HepG2 (cell line): Measurements from ENCODE around the gene H3-3A. TPM values are rescaled to one million over a fixed set of nuclear protein-coding genes. Genes with fewer than 3 reads are reported as not detected.

ENCODE experiments used
- CBX5 ChIP-seq: sonication (generic); formaldehyde crosslinking; IDR thresholded peaks from 2 replicates; pipeline ENCODE4 v1.4.0; 2020; ENCODE audit warnings: missing genetic modification reagents, borderline replicate concordance
- GATA4 ChIP-seq: sonication (generic); IDR thresholded peaks from 2 replicates; pipeline ENCODE4 v1.6.1; 2016; ENCODE audit warnings: antibody characterized with exemption, low read depth, borderline replicate concordance
- GATAD1 ChIP-seq: IDR thresholded peaks from 2 replicates; pipeline ENCODE4 v1.6.1; 2016; ENCODE audit warnings: missing genetic modification reagents, missing compliant biosample characterization
- HNF1B ChIP-seq: sonication (generic); formaldehyde crosslinking; IDR thresholded peaks from 2 replicates; pipeline ENCODE4 v1.5.1; 2020; ENCODE audit warnings: mild to moderate bottlenecking, moderate library complexity, missing genetic modification reagents
- HOXD1 ChIP-seq: sonication (generic); formaldehyde crosslinking; IDR thresholded peaks from 2 replicates; pipeline ENCODE4 v1.5.0; 2020; ENCODE audit warnings: missing genetic modification reagents
- KLF12 ChIP-seq: sonication (generic); formaldehyde crosslinking; IDR thresholded peaks from 2 replicates; pipeline ENCODE4 v1.4.0; 2020; ENCODE audit warnings: missing genetic modification reagents, borderline replicate concordance
- NFYC ChIP-seq: IDR thresholded peaks from 2 replicates; pipeline ENCODE4 v1.6.1; 2016; ENCODE audit warnings: missing genetic modification reagents, missing compliant biosample characterization
- POLR2AphosphoS5 ChIP-seq: IDR thresholded peaks from 2 replicates; pipeline ENCODE4 v1.6.1; 2012; ENCODE audit warnings: low read depth, low read length
- RNF219 ChIP-seq: sonication (generic); formaldehyde crosslinking; IDR thresholded peaks from 2 replicates; pipeline ENCODE4 v1.5.0; 2020; ENCODE audit warnings: mild to moderate bottlenecking, missing genetic modification reagents
- RORA ChIP-seq: sonication (generic); formaldehyde crosslinking; IDR thresholded peaks from 2 replicates; pipeline ENCODE4 v1.5.0; 2020; ENCODE audit warnings: mild to moderate bottlenecking, missing genetic modification reagents, moderate library complexity
- SIN3B ChIP-seq: fragments of 150-350 bp; IDR thresholded peaks from 2 replicates; pipeline ENCODE4 v1.6.1; 2014; ENCODE audit warnings: low read length
- SMARCC2 ChIP-seq: fragments of 450-650 bp; IDR thresholded peaks from 2 replicates; pipeline ENCODE4 v1.6.1; 2017; ENCODE audit warnings: antibody characterized with exemption, mild to moderate bottlenecking
- SOX13 ChIP-seq, 3 experiments: fragments of 450-650 bp in 1 of 3; sonication (generic) in 1 of 3; formaldehyde crosslinking in 1 of 3; IDR thresholded peaks in 2 of 3; conservative IDR thresholded peaks in 1 of 3; 2 replicates each; pipeline versions ENCODE4 v1.5.0 to v1.6.1; 2016 to 2020; ENCODE audit warnings: antibody characterized with exemption in 1 of 3, mild to moderate bottlenecking in 1 of 3, missing compliant biosample characterization in 1 of 3, missing genetic modification reagents in 1 of 3, moderate library complexity in 1 of 3
- SRF ChIP-seq: IDR thresholded peaks from 2 replicates; pipeline ENCODE4 v1.6.1; 2011; ENCODE audit warnings: mild to moderate bottlenecking, low read depth, low read length, moderate library complexity
- SRSF4 ChIP-seq: fragments of 200-400 bp; formaldehyde crosslinking; IDR thresholded peaks from one replicate; pipeline ENCODE4 v1.6.1; 2018; ENCODE audit warnings: mild to moderate bottlenecking, low read depth, low read length, moderate library complexity; ENCODE audit not compliant: poor library complexity, severe bottlenecking
- TRIM24 ChIP-seq: sonication (generic); formaldehyde crosslinking; IDR thresholded peaks from 2 replicates; pipeline ENCODE4 v1.8.0; 2022; ENCODE audit warnings: mild to moderate bottlenecking, missing genetic modification reagents
- ZBTB20 ChIP-seq: sonication (generic); formaldehyde crosslinking; IDR thresholded peaks from 2 replicates; pipeline ENCODE4 v1.8.1; 2023; ENCODE audit warnings: missing genetic modification reagents, low read depth, mild to moderate bottlenecking, borderline replicate concordance
- ZNF232 ChIP-seq: sonication (generic); formaldehyde crosslinking; IDR thresholded peaks from 2 replicates; pipeline ENCODE4 v1.4.0; 2020; ENCODE audit warnings: missing genetic modification reagents, borderline replicate concordance
- ZNF263 ChIP-seq: sonication (generic); formaldehyde crosslinking; IDR thresholded peaks from 2 replicates; pipeline ENCODE4 v1.4.0; 2020; ENCODE audit warnings: missing genetic modification reagents
- ZNF543 ChIP-seq: sonication (generic); formaldehyde crosslinking; IDR thresholded peaks from 2 replicates; pipeline ENCODE4 v1.4.0; 2020; ENCODE audit warnings: mild to moderate bottlenecking, missing genetic modification reagents
- ZNF660 ChIP-seq: sonication (generic); formaldehyde crosslinking; IDR thresholded peaks from 2 replicates; pipeline ENCODE4 v1.5.1; 2020; ENCODE audit warnings: mild to moderate bottlenecking, low read depth, missing genetic modification reagents, borderline replicate concordance
- ZNF720 ChIP-seq: sonication (generic); formaldehyde crosslinking; IDR thresholded peaks from 2 replicates; pipeline ENCODE4 v1.4.0; 2020; ENCODE audit warnings: missing genetic modification reagents
- ZNF780A ChIP-seq: sonication (generic); formaldehyde crosslinking; IDR thresholded peaks from 2 replicates; pipeline ENCODE4 v1.8.0; 2022; ENCODE audit warnings: mild to moderate bottlenecking, missing genetic modification reagents, moderate library complexity
- polyA plus RNA-seq, 8 experiments: library from polyadenylated mRNA; depleted of rRNA in 3 of 8; stranded (reverse) in 7 of 8; unstranded in 1 of 8; fragments of >200 nt; fragmentation: Illumina TruSeq in 4 of 8; extraction: Trizol in 4 of 8; gene quantifications; 2 replicates each; pipeline versions ENCODE4 v1.2.1 to v1.2.3, GENCODE V29; 2011 to 2016; ENCODE audit warnings: low read depth in 4 of 8, missing spikeins in 1 of 8, mixed read lengths in 1 of 8; ENCODE audit not compliant: insufficient read depth in 1 of 8
- total RNA-seq, 5 experiments: library from RNA; depleted of rRNA; stranded (reverse); fragments of >200 nt; fragmentation: Illumina TruSeq; extraction: Trizol; gene quantifications; 2 replicates each; pipeline ENCODE4 v1.2.3, GENCODE V29; 2016; ENCODE audit warnings: low read depth in 1 of 5
- TF ChIP-seq, protein P1 (sequence below): sonication (generic); formaldehyde crosslinking; IDR thresholded peaks from 2 replicates; pipeline ENCODE4 v1.4.0; 2020; ENCODE audit warnings: missing genetic modification reagents
- TF ChIP-seq, protein P2 (sequence below): sonication (generic); formaldehyde crosslinking; IDR thresholded peaks from 2 replicates; pipeline ENCODE4 v1.5.0; 2020; ENCODE audit warnings: missing genetic modification reagents, mild to moderate bottlenecking, borderline replicate concordance

H3-3A gene
- total and polyA plus RNA-seq, 2 of the 13 experiments (the other 11 are each of a cell fraction or from before 2014, with no cell fraction given), result 221 to 320 TPM

GRCh38 chr1:226062558-226063223 is at the start of gene H3-3A (continued):
- TF ChIP-seq HNF1B (CRISPR knock-in tag) (peak; percentile 73; the same call in 1 of the 2 replicates), ZBTB20 (CRISPR knock-in tag) (no peak), SRSF4 (no peak), SMARCC2 (no peak), RNF219 (CRISPR knock-in tag) (no peak), NFYC (CRISPR knock-in tag) (peak; percentile 71), SOX13 (IDR thresholded peaks at IDR 0.05) (no peak), SOX13 (CRISPR knock-in tag; conservative IDR thresholded peaks at IDR 0.05 in 1 of 2, IDR thresholded peaks at IDR 0.05 in 1 of 2) (peak in 1 of 2 experiments; percentile 58; a peak in 2 of 4 replicates), ZNF263 (CRISPR knock-in tag) (peak; percentile 98), RORA (CRISPR knock-in tag) (no peak), ZNF232 (CRISPR knock-in tag) (no peak), SIN3B (no peak), POLR2AphosphoS5 (peak; percentile 87), HOXD1 (CRISPR knock-in tag) (no peak), ZNF660 (CRISPR knock-in tag) (no peak), GATAD1 (CRISPR knock-in tag) (0 out of 2 replicates have a peak, but pooled peaks have one; percentile 12), KLF12 (CRISPR knock-in tag) (no peak), GATA4 (no peak; the same call in 1 of the 2 replicates), TRIM24 (CRISPR knock-in tag) (no peak), ZNF543 (CRISPR knock-in tag) (peak; percentile 17; the same call in 1 of the 2 replicates), ZNF780A (no peak; the same call in 1 of the 2 replicates), SRF (no peak), ZNF720 (CRISPR knock-in tag) (no peak), CBX5 (CRISPR knock-in tag) (peak; percentile 49; the same call in 1 of the 2 replicates)
- TF ChIP-seq, protein P1, sequence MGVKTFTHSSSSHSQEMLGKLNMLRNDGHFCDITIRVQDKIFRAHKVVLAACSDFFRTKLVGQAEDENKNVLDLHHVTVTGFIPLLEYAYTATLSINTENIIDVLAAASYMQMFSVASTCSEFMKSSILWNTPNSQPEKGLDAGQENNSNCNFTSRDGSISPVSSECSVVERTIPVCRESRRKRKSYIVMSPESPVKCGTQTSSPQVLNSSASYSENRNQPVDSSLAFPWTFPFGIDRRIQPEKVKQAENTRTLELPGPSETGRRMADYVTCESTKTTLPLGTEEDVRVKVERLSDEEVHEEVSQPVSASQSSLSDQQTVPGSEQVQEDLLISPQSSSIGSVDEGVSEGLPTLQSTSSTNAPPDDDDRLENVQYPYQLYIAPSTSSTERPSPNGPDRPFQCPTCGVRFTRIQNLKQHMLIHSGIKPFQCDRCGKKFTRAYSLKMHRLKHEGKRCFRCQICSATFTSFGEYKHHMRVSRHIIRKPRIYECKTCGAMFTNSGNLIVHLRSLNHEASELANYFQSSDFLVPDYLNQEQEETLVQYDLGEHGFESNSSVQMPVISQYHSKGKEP (CRISPR knock-in tag), result peak; percentile 40; the same call in 1 of the 2 replicates
- TF ChIP-seq, protein P2, sequence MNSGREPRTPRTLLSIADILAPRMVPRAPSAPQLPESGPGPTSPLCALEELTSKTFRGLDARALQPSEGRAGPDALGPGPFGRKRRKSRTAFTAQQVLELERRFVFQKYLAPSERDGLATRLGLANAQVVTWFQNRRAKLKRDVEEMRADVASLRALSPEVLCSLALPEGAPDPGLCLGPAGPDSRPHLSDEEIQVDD (CRISPR knock-in tag), result no peak
